ENCODE results near the gene MMP24. TPM values are rescaled to one million over a fixed set of nuclear protein-coding genes. Genes with fewer than 3 reads are reported as not detected.

MMP24 gene
- total and polyA plus RNA-seq, 2 donors (not counting 1 experiment from before 2014, with no cell fraction given): 0.17 to 0.49 TPM

DNA sequence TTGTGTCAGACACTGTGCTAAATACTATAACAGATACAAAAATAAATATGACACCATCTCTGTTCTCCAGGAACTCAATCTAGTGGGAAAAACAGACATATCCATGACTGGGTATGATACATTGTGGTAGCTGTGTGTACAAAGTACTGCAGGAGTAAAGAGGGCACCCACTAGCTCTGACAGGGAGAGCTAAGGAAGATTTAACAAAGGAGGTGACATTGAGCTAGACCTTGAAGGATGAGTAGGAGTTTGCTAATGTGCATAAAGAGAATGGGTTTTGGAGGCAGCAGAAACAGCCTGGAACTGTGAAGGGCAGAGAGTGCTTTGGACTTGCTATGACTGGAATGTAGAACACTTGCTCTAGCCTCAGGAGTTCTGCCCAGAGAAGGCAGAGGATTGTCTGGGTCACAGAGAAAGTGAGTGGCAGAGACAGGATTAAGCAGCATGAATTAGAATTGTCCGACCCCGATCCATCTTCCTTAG lies 14.4 kb downstream of the MMP24 start:
- Histone ChIP-seq H3K79me2 (ENCODE audit: control insufficient read depth, insufficient read depth, low read length) (no peaks in the 10 kb centered on the region), H4K20me1 (ENCODE audit: control insufficient read depth, extremely low read depth, insufficient read depth, low read length) (no peaks in the 10 kb centered on the region), H3K4me1 (ENCODE audit: control insufficient read depth, extremely low read depth, insufficient read depth, low read length) (no peaks in the 10 kb centered on the region), H3K4me2 (ENCODE audit: extremely low read depth, insufficient read depth, low read length) (no peak overlapping the region), H3K4me3 (replicated peaks in 1 of 4; ENCODE audit: control extremely low read depth in 1 of 4, insufficient read depth in 1 of 4, low read depth in 3 of 4, low read length in 4 of 4) (no peak overlapping the region), H3K27me3 (ENCODE audit: control insufficient read depth, insufficient read depth, low read length) (peaks cover 13% of the 10 kb centered on the region), H3K9me3 (ENCODE audit: control insufficient read depth, insufficient read depth, low read depth, low read length) (no peaks in the 10 kb centered on the region), H3K9ac (ENCODE audit: insufficient read depth, low read length) (no peak overlapping the region), H3K36me3 (ENCODE audit: control insufficient read depth, insufficient read depth, low read length) (no peaks in the 10 kb centered on the region), H2AFZ (ENCODE audit: low read length) (no peak overlapping the region), H3K27ac (ENCODE audit: insufficient read depth, low read length) (no peak overlapping the region)
- DNase-seq (ENCODE audit: low read depth in 2 of 2): no peak
- TF ChIP-seq, protein P1, sequence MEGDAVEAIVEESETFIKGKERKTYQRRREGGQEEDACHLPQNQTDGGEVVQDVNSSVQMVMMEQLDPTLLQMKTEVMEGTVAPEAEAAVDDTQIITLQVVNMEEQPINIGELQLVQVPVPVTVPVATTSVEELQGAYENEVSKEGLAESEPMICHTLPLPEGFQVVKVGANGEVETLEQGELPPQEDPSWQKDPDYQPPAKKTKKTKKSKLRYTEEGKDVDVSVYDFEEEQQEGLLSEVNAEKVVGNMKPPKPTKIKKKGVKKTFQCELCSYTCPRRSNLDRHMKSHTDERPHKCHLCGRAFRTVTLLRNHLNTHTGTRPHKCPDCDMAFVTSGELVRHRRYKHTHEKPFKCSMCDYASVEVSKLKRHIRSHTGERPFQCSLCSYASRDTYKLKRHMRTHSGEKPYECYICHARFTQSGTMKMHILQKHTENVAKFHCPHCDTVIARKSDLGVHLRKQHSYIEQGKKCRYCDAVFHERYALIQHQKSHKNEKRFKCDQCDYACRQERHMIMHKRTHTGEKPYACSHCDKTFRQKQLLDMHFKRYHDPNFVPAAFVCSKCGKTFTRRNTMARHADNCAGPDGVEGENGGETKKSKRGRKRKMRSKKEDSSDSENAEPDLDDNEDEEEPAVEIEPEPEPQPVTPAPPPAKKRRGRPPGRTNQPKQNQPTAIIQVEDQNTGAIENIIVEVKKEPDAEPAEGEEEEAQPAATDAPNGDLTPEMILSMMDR (conservative IDR thresholded peaks at IDR 0.05 in 1 of 2, IDR thresholded peaks at IDR 0.05 in 1 of 2; ENCODE audit: low read depth in 1 of 2, low read length in 2 of 2): no peak
- TF ChIP-seq EZH2 (IDR thresholded peaks at IDR 0.05; ENCODE audit: low read length, missing control alignments): no peak

DNA sequence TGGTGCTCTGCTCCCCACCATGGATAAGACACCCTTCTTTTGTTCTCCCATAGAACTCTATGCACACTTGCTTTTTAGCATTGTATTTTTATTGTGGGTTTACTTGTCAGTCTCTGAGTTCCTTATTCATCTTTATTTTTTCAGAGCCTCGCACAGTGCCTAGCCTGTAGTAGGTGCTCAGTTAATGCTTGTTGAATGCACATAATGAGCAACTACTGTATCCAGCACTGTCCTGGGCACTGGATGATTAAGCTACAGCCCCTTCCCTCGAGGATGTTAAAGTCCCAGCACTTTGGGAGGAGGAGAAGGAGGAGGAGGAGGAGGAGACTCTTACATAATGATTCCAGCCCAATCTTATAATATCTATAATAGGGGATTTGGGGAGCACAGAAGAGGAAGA lies 16.8 kb downstream of the MMP24 start:
- H3K4me3 ChIP-seq (replicated peaks in 1 of 4; ENCODE audit: control extremely low read depth in 1 of 4, insufficient read depth in 1 of 4, low read depth in 3 of 4, low read length in 4 of 4): no peak overlapping the region
- no peaks in the 10 kb centered on the region for H3K4me1 ChIP-seq (ENCODE audit: control insufficient read depth, extremely low read depth, insufficient read depth, low read length)
- H3K36me3 ChIP-seq (ENCODE audit: control insufficient read depth, insufficient read depth, low read length): no peaks in the 10 kb centered on the region
- H2AFZ ChIP-seq (ENCODE audit: low read length): no peak overlapping the region
- DNase-seq (ENCODE audit: low read depth in 2 of 2): no peak
- H3K4me2 ChIP-seq (ENCODE audit: extremely low read depth, insufficient read depth, low read length): no peak overlapping the region
- no peaks in the 10 kb centered on the region for H4K20me1 ChIP-seq (ENCODE audit: control insufficient read depth, extremely low read depth, insufficient read depth, low read length)
- TF ChIP-seq, protein P1 (conservative IDR thresholded peaks at IDR 0.05 in 1 of 2, IDR thresholded peaks at IDR 0.05 in 1 of 2; ENCODE audit: low read depth in 1 of 2, low read length in 2 of 2): no peak
- TF ChIP-seq EZH2 (IDR thresholded peaks at IDR 0.05; ENCODE audit: low read length, missing control alignments): no peak
- H3K27ac ChIP-seq (ENCODE audit: insufficient read depth, low read length): no peak overlapping the region
- peaks cover 9% of the 10 kb centered on the region for H3K27me3 ChIP-seq (ENCODE audit: control insufficient read depth, insufficient read depth, low read length)
- no peaks in the 10 kb centered on the region for H3K79me2 ChIP-seq (ENCODE audit: control insufficient read depth, insufficient read depth, low read length)
- H3K9me3 ChIP-seq (ENCODE audit: control insufficient read depth, insufficient read depth, low read depth, low read length): no peaks in the 10 kb centered on the region
- no peak overlapping the region for H3K9ac ChIP-seq (ENCODE audit: insufficient read depth, low read length)

DNA sequence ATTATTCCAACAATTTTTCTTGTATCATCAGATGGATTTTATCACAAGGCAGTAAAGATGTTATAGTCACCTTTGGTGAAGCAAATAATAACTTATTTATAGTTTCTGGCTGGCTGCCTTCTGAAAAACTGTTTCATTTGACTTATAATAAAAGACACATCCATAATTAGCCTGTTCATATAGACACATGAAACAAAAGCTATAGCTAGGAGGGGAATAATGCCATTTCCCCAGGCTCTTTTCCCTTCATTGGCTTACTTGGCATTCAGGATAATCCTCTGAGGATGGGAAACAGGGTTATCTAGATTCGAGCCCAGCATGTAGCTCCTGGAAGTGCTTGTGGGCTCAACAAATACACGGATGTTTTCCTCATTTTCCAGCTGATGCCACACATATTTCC lies 17.5 kb downstream of the MMP24 start:
- Histone ChIP-seq H3K9ac (ENCODE audit: insufficient read depth, low read length) (no peak overlapping the region), H3K4me1 (ENCODE audit: control insufficient read depth, extremely low read depth, insufficient read depth, low read length) (no peaks in the 10 kb centered on the region), H3K4me2 (ENCODE audit: extremely low read depth, insufficient read depth, low read length) (no peak overlapping the region), H3K27ac (ENCODE audit: insufficient read depth, low read length) (no peak overlapping the region), H3K36me3 (ENCODE audit: control insufficient read depth, insufficient read depth, low read length) (no peaks in the 10 kb centered on the region), H4K20me1 (ENCODE audit: control insufficient read depth, extremely low read depth, insufficient read depth, low read length) (no peaks in the 10 kb centered on the region), H2AFZ (ENCODE audit: low read length) (no peak overlapping the region), H3K79me2 (ENCODE audit: control insufficient read depth, insufficient read depth, low read length) (no peaks in the 10 kb centered on the region), H3K27me3 (ENCODE audit: control insufficient read depth, insufficient read depth, low read length) (peaks cover 8% of the 10 kb centered on the region), H3K4me3 (replicated peaks in 1 of 4; ENCODE audit: control extremely low read depth in 1 of 4, insufficient read depth in 1 of 4, low read depth in 3 of 4, low read length in 4 of 4) (no peak overlapping the region), H3K9me3 (ENCODE audit: control insufficient read depth, insufficient read depth, low read depth, low read length) (no peaks in the 10 kb centered on the region)
- TF ChIP-seq, protein P1 (conservative IDR thresholded peaks at IDR 0.05 in 1 of 2, IDR thresholded peaks at IDR 0.05 in 1 of 2; ENCODE audit: low read depth in 1 of 2, low read length in 2 of 2): no peak
- no peak for TF ChIP-seq EZH2 (IDR thresholded peaks at IDR 0.05; ENCODE audit: low read length, missing control alignments)
- no peak for DNase-seq (ENCODE audit: low read depth in 2 of 2)

Data from fibroblast of lung (primary cell).